ENCODE measurements around the gene USP17L11.
"Not testable (repeated sequence)": the region's sequence is repeated elsewhere in the genome, so short reads cannot be mapped to it uniquely, and the experiment has no call there.

The USP17L11 gene, protein sequence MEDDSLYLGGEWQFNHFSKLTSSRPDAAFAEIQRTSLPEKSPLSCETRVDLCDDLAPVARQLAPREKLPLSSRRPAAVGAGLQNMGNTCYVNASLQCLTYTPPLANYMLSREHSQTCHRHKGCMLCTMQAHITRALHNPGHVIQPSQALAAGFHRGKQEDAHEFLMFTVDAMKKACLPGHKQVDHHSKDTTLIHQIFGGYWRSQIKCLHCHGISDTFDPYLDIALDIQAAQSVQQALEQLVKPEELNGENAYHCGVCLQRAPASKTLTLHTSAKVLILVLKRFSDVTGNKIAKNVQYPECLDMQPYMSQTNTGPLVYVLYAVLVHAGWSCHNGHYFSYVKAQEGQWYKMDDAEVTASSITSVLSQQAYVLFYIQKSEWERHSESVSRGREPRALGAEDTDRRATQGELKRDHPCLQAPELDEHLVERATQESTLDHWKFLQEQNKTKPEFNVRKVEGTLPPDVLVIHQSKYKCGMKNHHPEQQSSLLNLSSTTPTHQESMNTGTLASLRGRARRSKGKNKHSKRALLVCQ

DNA sequence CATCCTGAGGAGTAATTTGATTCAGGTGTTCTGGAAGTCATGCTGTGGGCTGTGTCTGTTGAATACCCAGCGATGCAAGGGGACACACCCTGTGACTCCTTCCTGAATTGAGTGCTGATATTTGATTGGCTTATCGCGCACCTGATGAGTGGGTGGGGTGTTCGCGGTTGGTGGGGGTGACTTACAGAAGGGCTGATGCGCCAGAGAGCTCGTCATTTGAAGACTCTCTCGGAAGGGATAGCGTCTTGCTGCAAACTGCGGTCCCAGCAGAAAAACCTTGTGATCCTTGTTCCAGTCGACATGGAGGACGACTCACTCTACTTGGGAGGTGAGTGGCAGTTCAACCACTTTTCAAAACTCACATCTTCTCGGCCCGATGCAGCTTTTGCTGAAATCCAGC, at the start of gene USP17L11:
Gene USP17L11, plus strand, starts transcription at position 301 of the 400 bp plus-strand sequence. Its CDS starts 0 bp downstream, at position 301.
- DNase-seq = not testable (repeated sequence)

DNA sequence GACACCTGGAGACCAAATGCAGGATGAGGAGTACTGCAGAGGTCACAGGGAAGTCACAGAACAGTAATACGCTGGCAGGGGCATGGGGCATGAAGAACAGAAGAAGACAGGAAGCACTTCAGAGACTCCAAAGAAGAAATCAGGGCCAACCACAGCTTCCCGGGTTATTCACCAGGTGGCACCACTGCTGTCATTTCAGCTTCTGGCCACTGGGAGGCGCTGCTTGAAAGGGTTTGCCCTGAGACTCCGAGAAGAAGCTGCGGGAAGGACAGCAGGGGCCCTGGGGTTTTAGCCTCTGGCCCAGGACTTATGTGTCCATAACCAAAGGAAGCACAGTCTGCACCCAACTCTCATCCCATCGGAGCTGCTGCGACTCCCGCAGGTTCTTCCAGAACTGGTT, 49.2 kb upstream of the USP17L11 start:
- not testable (repeated sequence) for DNase-seq

DNA sequence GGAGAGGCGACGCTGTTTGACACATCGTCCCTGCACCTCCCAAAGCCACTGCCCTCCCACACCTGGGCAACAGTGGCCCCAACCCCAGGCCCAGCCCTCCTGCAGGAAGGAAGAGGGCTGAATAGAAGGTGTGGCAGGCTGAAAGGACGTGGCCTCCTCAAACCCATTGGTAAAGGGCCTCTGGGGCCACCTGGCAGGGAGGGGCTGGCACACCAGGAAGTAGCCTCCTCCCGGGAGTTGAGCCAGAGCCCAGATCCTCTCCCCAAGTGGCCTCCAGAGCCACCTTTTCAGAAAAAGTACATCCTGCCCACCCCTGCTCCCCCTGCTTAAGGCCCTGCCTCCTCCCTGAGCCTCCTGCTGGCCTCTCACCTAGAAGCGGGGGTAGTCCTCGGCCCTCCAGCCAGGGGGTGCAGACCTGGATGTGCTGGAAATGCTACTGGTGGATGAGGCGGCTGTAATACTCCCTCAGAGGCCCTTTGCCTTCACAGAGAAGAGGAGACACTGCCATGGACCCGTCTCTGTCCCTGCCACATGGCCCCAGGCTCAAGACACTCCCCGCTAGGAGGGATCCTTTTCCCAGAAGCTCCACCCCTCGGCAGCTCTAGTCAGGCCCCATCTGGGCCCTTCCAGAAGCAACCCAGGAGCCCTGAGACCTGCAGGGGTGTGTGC, 45.3 kb upstream of the USP17L11 start, which contains the start of gene FAM90A26:
Gene FAM90A26, plus strand, starts transcription at position 619 of the 669 bp plus-strand sequence. CDS start 2,764 bp downstream, outside the sequence.
- DNase-seq = not testable (repeated sequence)

DNA sequence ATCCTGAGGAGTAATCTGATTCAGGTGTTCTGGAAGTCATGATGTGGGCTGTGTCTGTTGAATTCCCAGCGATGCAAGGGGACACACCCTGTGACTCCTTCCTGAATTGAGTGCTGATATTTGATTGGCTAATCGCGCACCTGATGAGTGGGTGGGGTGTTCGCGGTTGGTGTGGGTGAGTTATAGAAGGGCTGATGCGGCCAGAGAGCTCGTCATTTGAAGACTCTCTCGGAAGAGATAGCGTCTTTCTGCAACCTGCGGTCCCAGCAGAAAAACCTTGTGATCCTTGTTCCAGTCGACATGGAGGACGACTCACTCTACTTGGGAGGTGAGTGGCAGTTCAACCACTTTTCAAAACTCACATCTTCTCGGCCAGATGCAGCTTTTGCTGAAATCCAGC, 4.8 kb upstream of the USP17L11 start, which contains the start of gene USP17L10:
Gene USP17L10, plus strand, starts transcription at position 301 of the 400 bp plus-strand sequence. Its CDS starts 0 bp downstream, at position 301.
- DNase-seq = not testable (repeated sequence)

DNA sequence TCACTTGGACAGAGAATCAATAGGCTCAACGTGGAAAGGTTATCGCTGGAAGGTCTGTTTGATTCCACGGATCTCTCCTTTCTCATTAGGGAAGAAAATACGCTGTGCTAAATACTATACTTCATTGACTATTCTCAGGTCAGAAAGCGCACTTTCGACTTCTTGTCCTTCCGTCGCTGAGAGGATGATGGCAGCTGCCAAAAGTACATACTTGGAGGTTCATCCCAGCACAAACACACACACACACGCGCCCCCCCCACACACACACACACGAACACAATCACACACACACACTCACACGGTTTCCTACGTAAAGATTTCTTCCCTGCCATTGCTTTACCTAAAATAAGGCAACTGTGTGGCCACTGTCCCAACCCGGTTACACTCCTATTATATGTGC, 504 bp upstream of the USP17L11 start:
- DNase-seq = not testable (repeated sequence)

DNA sequence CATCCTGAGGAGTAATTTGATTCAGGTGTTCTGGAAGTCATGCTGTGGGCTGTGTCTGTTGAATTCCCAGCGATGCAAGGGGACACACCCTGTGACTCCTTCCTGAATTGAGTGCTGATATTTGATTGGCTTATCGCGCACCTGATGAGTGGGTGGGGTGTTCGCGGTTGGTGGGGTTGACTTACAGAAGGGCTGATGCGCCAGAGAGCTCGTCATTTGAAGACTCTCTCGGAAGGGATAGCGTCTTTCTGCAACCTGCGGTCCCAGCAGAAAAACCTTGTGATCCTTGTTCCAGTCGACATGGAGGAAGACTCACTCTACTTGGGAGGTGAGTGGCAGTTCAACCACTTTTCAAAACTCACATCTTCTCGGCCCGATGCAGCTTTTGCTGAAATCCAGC, 4.6 kb downstream of the USP17L11 start, which contains the start of gene USP17L12:
Gene USP17L12, plus strand, starts transcription at position 301 of the 400 bp plus-strand sequence. Its CDS starts 0 bp downstream, at position 301.
- DNase-seq = not testable (repeated sequence)

DNA sequence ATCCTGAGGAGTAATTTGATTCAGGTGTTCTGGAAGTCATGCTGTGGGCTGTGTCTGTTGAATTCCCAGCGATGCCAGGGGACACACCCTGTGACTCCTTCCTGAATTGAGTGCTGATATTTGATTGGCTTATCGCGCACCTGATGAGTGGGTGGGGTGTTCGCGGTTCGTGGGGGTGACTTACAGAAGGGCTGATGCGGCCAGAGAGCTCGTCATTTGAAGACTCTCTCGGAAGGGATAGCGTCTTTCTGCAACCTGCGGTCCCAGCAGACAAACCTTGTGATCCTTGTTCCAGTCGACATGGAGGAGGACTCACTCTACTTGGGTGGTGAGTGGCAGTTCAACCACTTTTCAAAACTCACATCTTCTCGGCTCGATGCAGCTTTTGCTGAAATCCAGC, 9.4 kb downstream of the USP17L11 start, which contains the start of gene USP17L13:
Gene USP17L13, plus strand, starts transcription at position 301 of the 400 bp plus-strand sequence. Its CDS starts 0 bp downstream, at position 301.
- DNase-seq = not testable (repeated sequence)

DNA sequence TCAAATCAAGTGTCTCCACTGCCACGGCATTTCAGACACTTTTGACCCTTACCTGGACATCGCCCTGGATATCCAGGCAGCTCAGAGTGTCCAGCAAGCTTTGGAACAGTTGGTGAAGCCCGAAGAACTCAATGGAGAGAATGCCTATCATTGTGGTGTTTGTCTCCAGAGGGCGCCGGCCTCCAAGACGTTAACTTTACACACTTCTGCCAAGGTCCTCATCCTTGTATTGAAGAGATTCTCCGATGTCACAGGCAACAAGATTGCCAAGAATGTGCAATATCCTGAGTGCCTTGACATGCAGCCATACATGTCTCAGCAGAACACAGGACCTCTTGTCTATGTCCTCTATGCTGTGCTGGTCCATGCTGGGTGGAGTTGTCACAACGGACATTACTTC, 15.0 kb downstream of the USP17L11 start:
- not testable (repeated sequence) for DNase-seq

DNA sequence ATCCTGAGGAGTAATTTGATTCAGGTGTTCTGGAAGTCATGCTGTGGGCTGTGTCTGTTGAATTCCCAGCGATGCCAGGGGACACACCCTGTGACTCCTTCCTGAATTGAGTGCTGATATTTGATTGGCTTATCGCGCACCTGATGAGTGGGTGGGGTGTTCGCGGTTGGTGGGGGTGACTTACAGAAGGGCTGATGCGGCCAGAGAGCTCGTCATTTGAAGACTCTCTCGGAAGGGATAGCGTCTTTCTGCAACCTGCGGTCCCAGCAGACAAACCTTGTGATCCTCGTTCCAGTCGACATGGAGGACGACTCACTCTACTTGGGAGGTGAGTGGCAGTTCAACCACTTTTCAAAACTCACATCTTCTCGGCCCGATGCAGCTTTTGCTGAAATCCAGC, 18.9 kb downstream of the USP17L11 start, which contains the start of gene USP17L15:
Gene USP17L15, plus strand, starts transcription at position 301 of the 400 bp plus-strand sequence. Its CDS starts 0 bp downstream, at position 301.
- DNase-seq = not testable (repeated sequence)

DNA sequence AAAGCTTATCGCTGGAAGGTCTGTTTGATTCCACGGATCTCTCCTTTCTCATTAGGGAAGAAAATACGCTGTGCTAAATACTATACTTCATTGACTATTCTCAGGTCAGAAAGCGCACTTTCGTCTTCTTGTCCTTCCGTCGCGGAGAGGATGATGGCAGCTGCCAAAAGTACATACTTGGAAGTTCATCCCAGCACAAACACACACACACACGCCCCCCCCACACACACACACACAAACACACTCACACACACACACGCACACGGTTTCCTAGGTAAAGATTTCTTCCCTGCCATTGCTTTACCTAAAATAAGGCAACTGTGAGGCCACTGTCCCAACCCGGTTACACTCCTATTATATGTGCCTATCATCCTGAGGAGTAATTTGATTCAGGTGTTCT, 23.3 kb downstream of the USP17L11 start:
- DNase-seq = not testable (repeated sequence)

DNA sequence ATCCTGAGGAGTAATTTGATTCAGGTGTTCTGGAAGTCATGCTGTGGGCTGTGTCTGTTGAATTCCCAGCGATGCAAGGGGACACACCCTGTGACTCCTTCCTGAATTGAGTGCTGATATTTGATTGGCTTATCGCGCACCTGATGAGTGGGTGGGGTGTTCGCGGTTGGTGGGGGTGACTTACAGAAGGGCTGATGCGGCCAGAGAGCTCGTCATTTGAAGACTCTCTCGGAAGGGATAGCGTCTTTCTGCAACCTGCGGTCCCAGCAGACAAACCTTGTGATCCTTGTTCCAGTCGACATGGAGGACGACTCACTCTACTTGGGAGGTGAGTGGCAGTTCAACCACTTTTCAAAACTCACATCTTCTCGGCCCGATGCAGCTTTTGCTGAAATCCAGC, 28.4 kb downstream of the USP17L11 start, which contains the start of gene USP17L17:
Gene USP17L17, plus strand, starts transcription at position 301 of the 400 bp plus-strand sequence. Its CDS starts 0 bp downstream, at position 301.
- not testable (repeated sequence) for DNase-seq

DNA sequence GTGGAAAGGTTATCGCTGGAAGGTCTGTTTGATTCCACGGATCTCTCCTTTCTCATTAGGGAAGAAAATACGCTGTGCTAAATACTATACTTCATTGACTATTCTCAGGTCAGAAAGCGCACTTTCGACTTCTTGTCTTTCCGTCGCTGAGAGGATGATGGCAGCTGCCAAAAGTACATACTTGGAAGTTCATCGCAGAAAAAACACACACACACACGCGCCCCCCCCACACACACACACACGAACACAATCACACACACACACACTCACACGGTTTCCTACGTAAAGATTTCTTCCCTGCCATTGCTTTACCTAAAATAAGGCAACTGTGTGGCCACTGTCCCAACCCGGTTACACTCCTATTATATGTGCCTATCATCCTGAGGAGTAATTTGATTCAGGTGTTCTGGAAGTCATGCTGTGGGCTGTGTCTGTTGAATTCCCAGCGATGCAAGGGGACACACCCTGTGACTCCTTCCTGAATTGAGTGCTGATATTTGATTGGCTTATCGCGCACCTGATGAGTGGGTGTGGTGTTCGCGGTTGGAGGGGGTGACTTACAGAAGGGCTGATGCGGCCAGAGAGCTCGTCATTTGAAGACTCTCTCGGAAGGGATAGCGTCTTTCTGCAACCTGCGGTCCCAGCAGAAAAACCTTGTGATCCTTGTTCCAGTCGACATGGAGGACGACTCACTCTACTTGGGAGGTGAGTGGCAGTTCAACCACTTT, 32.9 kb downstream of the USP17L11 start, which contains the start of gene USP17L18:
Gene USP17L18, plus strand, starts transcription at position 678 of the 728 bp plus-strand sequence. Its CDS starts 0 bp downstream, at position 678.
- not testable (repeated sequence) for DNase-seq

DNA sequence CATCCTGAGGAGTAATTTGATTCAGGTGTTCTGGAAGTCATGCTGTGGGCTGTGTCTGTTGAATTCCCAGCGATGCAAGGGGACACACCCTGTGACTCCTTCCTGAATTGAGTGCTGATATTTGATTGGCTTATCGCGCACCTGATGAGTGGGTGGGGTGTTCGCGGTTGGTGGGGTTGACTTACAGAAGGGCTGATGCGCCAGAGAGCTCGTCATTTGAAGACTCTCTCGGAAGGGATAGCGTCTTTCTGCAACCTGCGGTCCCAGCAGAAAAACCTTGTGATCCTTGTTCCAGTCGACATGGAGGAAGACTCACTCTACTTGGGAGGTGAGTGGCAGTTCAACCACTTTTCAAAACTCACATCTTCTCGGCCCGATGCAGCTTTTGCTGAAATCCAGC, 37.9 kb downstream of the USP17L11 start, which contains the start of gene USP17L19:
Gene USP17L19, plus strand, starts transcription at position 301 of the 400 bp plus-strand sequence. Its CDS starts 0 bp downstream, at position 301.
- DNase-seq = not testable (repeated sequence)

DNA sequence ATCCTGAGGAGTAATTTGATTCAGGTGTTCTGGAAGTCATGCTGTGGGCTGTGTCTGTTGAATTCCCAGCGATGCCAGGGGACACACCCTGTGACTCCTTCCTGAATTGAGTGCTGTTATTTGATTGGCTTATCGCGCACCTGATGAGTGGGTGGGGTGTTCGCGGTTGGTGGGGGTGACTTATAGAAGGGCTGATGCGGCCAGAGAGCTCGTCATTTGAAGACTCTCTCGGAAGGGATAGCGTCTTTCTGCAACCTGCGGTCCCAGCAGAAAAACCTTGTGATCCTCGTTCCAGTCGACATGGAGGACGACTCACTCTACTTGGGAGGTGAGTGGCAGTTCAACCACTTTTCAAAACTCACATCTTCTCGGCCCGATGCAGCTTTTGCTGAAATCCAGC, 42.6 kb downstream of the USP17L11 start, which contains the start of gene USP17L20:
Gene USP17L20, plus strand, starts transcription at position 301 of the 400 bp plus-strand sequence. Its CDS starts 0 bp downstream, at position 301.
- DNase-seq = not testable (repeated sequence)

DNA sequence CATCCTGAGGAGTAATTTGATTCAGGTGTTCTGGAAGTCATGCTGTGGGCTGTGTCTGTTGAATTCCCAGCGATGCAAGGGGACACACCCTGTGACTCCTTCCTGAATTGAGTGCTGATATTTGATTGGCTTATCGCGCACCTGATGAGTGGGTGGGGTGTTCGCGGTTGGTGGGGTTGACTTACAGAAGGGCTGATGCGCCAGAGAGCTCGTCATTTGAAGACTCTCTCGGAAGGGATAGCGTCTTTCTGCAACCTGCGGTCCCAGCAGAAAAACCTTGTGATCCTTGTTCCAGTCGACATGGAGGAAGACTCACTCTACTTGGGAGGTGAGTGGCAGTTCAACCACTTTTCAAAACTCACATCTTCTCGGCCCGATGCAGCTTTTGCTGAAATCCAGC, 47.4 kb downstream of the USP17L11 start, which contains the start of gene USP17L21:
Gene USP17L21, plus strand, starts transcription at position 301 of the 400 bp plus-strand sequence. Its CDS starts 0 bp downstream, at position 301.
- DNase-seq = not testable (repeated sequence)
